A673 (cell line): ENCODE data around the gene CCDC89. TPM values are rescaled to one million over a fixed set of nuclear protein-coding genes. Genes with fewer than 3 reads are reported as not detected.

Experiments used
- BruUV-seq: library from RNA; stranded (reverse); fragments of 400-500 nt; replicated peaks from 2 replicates; lab custom pipeline; 2021; lab: Mats Ljungman, UMichigan
- CTCF ChIA-PET: fragments of 300-600 bp; sonication (Branson Sonifier 250); formaldehyde crosslinking; loops from one replicate; lab custom pipeline; 2022; ENCODE audit warnings: antibody characterized with exemption; lab: Charles Lee
- POLR2A ChIA-PET: fragments of 300-600 bp; sonication (Branson Sonifier 250); formaldehyde crosslinking; loops from one replicate; lab custom pipeline; 2022; ENCODE audit warnings: antibody characterized with exemption; ENCODE audit not compliant: low non-redundant PET; lab: Charles Lee
- DNase-seq: peaks from one replicate; pipeline ENCODE4 v3.0.0-alpha.2; 2015; ENCODE audit warnings: low spot score
- H3K27ac ChIP-seq: fragments of 200-600 bp; sonication (generic); 2 replicates; pipeline ENCODE4 v1.5.1; 2016; ENCODE audit warnings: mixed run types, low read depth, mild to moderate bottlenecking, mixed read lengths, antibody characterized with exemption, low read length; ENCODE audit not compliant: poor library complexity, severe bottlenecking
- H3K27me3 ChIP-seq: fragments of 200-600 bp; sonication (generic); replicated peaks from 2 replicates; pipeline ENCODE4 v1.6.1; 2017; ENCODE audit warnings: mixed run types, low read depth, mild to moderate bottlenecking, mixed read lengths, antibody characterized with exemption, low read length; ENCODE audit not compliant: insufficient read depth, poor library complexity
- H3K36me3 ChIP-seq: fragments of 200-600 bp; sonication (generic); 2 replicates; pipeline ENCODE4 v1.6.1; 2016; ENCODE audit warnings: mixed run types, mild to moderate bottlenecking, mixed read lengths, antibody characterized with exemption, low read length; ENCODE audit not compliant: insufficient read depth, poor library complexity, severe bottlenecking
- H3K4me1 ChIP-seq: fragments of 200-600 bp; sonication (generic); 2 replicates; pipeline ENCODE4 v1.6.1; 2017; ENCODE audit warnings: mixed run types, mild to moderate bottlenecking, mixed read lengths, antibody characterized with exemption, low read length; ENCODE audit not compliant: insufficient read depth, poor library complexity, severe bottlenecking
- H3K4me3 ChIP-seq: fragments of 200-600 bp; sonication (generic); 2 replicates; pipeline ENCODE4 v1.5.1; 2016; ENCODE audit warnings: low read depth, mixed run types, mild to moderate bottlenecking, mixed read lengths, low read length; ENCODE audit not compliant: poor library complexity, severe bottlenecking
- H3K9me3 ChIP-seq: fragments of 200-600 bp; sonication (generic); 2 replicates; pipeline ENCODE4 v1.6.1; 2016; ENCODE audit warnings: mixed run types, low read depth, mild to moderate bottlenecking, mixed read lengths, antibody characterized with exemption, low read length; ENCODE audit not compliant: poor library complexity, severe bottlenecking
- EZH2 ChIP-seq: fragments of 200-600 bp; sonication (generic); IDR thresholded peaks from 2 replicates; pipeline ENCODE4 v1.6.1; 2017; ENCODE audit warnings: borderline replicate concordance, low read depth, mild to moderate bottlenecking, mixed read lengths, antibody characterized with exemption, low read length; ENCODE audit not compliant: poor library complexity, severe bottlenecking
- intact Hi-C: fragments of 100-400 bp; cut with micrococcal nuclease; formaldehyde crosslinking; loops from one replicate; pipeline ENCODE4 v1.10.0; 2022; ENCODE audit not compliant: unreplicated experiment
- total RNA-seq: library from RNA; stranded (reverse); gene quantifications from 2 replicates; pipeline ENCODE4 v1.2.3, GENCODE V29; 2021
- TF ChIP-seq, protein P1 (sequence below): fragments of 300-800, 200-600 bp; sonication (generic); conservative IDR thresholded peaks from 2 replicates; pipeline ENCODE4 v1.5.1; 2017; ENCODE audit warnings: low read depth, mild to moderate bottlenecking, antibody characterized with exemption, low read length, moderate library complexity, mixed read lengths

Gene CCDC89
- total RNA-seq, 1 experiment from 2014 or later, result 0.41 TPM

DNA sequence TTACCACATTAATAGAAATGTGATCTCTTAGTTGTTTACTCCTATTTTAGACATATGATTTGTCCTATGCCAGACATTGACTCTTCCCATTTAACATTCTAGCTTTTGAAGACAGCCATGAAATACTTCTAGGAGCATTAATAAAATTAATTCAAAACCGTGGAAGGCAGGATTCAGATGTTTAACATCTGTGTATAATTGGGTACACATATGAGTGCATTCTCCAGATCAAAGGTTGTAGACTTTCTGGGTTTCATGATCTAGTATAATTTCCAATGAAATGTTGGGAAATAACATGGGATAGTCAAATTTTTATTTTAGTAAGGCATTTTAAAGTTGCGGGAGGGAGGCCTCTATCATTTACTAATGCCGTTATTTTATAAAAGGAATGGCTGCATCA, 35.2 kb upstream of the CCDC89 start:
- intact Hi-C loops, result no loop called here
- TF ChIP-seq EZH2, result no peak
- TF ChIP-seq, protein P1, sequence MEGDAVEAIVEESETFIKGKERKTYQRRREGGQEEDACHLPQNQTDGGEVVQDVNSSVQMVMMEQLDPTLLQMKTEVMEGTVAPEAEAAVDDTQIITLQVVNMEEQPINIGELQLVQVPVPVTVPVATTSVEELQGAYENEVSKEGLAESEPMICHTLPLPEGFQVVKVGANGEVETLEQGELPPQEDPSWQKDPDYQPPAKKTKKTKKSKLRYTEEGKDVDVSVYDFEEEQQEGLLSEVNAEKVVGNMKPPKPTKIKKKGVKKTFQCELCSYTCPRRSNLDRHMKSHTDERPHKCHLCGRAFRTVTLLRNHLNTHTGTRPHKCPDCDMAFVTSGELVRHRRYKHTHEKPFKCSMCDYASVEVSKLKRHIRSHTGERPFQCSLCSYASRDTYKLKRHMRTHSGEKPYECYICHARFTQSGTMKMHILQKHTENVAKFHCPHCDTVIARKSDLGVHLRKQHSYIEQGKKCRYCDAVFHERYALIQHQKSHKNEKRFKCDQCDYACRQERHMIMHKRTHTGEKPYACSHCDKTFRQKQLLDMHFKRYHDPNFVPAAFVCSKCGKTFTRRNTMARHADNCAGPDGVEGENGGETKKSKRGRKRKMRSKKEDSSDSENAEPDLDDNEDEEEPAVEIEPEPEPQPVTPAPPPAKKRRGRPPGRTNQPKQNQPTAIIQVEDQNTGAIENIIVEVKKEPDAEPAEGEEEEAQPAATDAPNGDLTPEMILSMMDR, result no peak
- no peaks in the 10 kb centered on the region for H3K36me3 ChIP-seq

DNA sequence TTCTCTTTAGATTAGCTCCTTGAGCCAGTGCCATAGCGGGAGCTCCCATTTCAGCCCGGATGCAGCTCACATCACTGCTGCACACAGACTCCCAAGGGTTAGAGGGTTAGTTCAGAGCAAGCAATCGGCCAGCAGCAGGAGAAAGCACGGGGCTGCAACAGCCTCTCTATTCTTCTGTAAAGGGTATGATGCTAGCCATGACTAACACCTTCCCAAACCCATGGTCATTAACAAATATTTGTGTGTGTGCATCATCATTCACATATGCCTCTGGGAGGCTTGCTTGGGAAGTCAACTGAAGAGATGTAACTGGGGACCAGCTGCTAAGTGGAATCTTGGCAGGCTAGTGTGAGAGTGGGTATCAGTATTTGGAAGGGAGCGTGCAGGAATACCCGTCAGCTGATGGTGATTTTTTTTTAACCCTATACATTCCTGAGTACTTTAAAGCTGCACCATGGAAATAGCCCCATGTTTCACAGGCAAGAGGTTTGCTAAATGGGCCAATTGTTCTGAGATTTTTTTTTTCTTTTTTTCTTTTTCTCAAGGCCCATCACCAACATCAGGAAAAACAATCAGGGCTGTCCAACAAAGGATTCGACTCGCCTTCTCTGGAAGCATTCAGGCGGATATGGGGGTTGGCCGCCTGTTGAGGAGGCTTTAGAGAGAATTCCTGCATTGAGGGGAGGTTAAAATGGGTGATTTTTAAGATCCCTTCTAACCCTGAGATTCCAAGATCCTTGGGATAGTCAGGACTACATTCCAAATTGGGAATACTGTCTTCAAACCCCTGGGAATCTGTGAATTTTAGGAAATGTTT, 33.2 kb upstream of the CCDC89 start:
- H3K4me3 ChIP-seq, result no peak overlapping the region

More for the DNA sequence above, 35.2 kb upstream of the CCDC89 start:
- Histone ChIP-seq H3K4me3 (no peak overlapping the region), H3K27me3 (no peaks in the 10 kb centered on the region), H3K9me3 (no peaks in the 10 kb centered on the region), H3K27ac (no peak overlapping the region), H3K4me1 (peaks cover 8% of the 10 kb centered on the region)
- DNase-seq, result no peak
- no TSS peak for BruUV-seq
- ChIA-PET CTCF (no interaction called here), POLR2A (no interaction called here)

DNA sequence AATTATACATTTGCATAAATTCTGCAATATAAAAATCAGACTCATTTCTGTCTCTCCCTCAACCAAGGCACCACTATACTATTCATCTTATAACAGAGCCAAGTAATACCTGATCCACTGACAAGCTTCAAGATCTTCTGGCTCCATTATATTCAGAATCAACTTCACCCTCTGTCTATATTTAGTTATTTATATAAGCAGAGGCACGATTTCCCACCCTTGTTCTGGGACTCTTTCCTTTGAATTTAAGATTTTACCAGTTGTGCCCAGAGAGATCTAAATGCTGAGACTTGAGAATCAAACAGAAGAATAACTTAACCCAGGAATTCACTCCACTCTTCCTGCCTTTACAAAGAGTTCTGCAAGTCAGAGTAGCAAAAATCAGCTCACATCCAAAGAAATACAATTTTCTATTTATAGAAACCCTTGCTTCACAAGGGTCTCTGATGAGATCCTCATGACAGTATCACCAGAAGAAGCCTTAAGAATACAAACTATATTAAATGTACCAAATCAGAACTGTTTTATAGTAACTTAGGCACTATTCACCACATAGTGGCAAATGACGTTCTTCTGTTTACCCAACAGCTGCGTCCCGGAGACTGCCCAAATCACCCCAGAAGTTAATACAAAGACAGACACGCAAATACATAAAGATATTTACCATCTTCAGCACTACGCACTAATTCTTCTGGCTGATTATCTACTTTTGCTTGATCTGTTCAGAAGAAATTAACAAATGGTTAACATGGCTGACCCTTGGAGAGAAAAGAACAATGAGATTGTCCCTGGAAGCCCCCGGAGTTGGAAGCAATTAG, 32.3 kb upstream of the CCDC89 start:
- no peak for DNase-seq
- no peaks in the 10 kb centered on the region for H3K4me1 ChIP-seq
- BruUV-seq, result no TSS peak
- H3K27me3 ChIP-seq, result no peaks in the 10 kb centered on the region
- intact Hi-C loops, result no loop called here
- no peak for TF ChIP-seq EZH2
- TF ChIP-seq, protein P1, result no peak
- H3K9me3 ChIP-seq, result no peaks in the 10 kb centered on the region
- H3K27ac ChIP-seq, result no peak overlapping the region
- no peak overlapping the region for H3K4me3 ChIP-seq
- H3K36me3 ChIP-seq, result no peaks in the 10 kb centered on the region
- POLR2A ChIA-PET, result no interaction called here
- CTCF ChIA-PET, result no interaction called here

More for the DNA sequence above, 33.2 kb upstream of the CCDC89 start:
- Histone ChIP-seq H3K36me3 (no peaks in the 10 kb centered on the region), H3K27me3 (no peaks in the 10 kb centered on the region), H3K9me3 (no peaks in the 10 kb centered on the region), H3K4me1 (no peaks in the 10 kb centered on the region), H3K27ac (no peak overlapping the region)
- no TSS peak for BruUV-seq
- intact Hi-C loops, result no loop called here
- CTCF ChIA-PET, result no interaction called here
- POLR2A ChIA-PET, result no interaction called here
- TF ChIP-seq, protein P1, result no peak
- no peak for TF ChIP-seq EZH2
- DNase-seq, result peak; percentile 43
